ENCODE data around the gene FSHR. TPM values are rescaled to one million over a fixed set of nuclear protein-coding genes. Genes with fewer than 3 reads are reported as not detected.

The FSHR gene
- total RNA-seq, 1 donor from 2014 or later = not detected

DNA sequence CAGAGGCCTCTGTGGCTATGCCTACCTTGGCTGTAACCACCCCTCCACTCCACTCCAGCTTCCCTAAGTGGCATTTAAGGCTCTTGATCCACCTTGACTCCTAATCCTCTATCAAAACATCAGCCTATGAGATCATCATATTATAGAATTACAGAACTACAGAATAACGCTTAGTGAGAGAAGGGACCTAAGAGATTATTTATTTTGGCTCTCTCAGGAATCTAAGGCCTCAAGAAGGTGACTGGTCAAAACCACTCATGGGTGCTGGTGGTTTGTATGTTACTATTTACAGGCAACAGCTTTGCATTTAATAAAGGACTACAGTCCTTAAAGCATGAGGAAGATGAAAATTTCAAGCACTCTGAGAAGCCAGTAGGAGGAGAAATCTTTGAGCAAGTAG lies 118.8 kb downstream of the FSHR start:
- H3K9me3 Mint-ChIP-seq (ENCODE audit: unreplicated experiment) = no peaks in the 10 kb centered on the region
- DNase-seq (ENCODE audit: extremely low spot score, unreplicated experiment) = no peak
- H3K4me1 Mint-ChIP-seq (ENCODE audit: unreplicated experiment) = no peaks in the 10 kb centered on the region
- no peak overlapping the region for H3K27ac Mint-ChIP-seq (ENCODE audit: unreplicated experiment)
- no peak overlapping the region for H3K4me3 Mint-ChIP-seq (ENCODE audit: unreplicated experiment)
- no peaks in the 10 kb centered on the region for H3K36me3 Mint-ChIP-seq (ENCODE audit: unreplicated experiment)
- no peaks in the 10 kb centered on the region for H3K27me3 Mint-ChIP-seq (ENCODE audit: unreplicated experiment)
- TF ChIP-seq CTCF (IDR thresholded peaks at IDR 0.05) = no peak

DNA sequence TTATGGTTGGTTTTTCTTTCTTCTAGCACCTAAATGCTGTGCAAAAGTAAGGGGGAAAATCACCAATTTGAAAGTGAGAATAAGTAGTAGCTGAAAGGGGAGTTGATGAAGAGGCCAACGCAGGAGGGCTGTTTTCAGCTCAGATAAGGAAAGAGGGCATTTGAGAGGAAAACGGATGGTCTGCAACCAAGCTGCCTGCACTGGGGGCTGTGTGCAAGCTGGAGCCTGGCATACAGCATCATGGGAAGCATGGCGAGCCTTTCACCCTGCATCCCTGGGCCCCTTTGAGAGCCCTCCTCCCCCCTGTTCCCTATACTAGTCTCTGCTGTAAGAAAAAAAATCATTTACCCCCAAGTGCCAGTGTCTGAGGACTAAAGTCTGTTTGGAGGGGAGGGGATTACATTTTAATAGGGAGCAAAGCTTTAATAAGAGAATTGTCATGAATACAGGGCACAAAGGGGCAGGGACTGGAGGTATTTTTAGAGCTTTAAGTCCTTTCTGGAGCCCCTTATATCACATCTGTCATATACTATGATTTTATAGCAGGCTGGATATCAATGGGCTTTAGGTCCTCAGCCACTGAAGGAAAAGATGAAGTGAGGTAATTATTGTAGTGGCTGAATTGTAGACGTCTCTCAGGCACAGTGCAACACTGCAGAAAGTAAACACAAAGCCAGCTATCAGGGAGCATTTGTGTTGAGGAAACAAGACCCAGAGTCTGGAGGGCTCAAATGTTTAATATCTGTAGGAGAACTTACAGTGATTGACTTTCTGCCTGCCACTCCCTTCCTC lies 120.7 kb downstream of the FSHR start:
- Mint-ChIP-seq H3K9me3 (ENCODE audit: unreplicated experiment) (no peaks in the 10 kb centered on the region), H3K4me3 (ENCODE audit: unreplicated experiment) (no peak overlapping the region), H3K36me3 (ENCODE audit: unreplicated experiment) (no peaks in the 10 kb centered on the region), H3K4me1 (ENCODE audit: unreplicated experiment) (no peaks in the 10 kb centered on the region), H3K27me3 (ENCODE audit: unreplicated experiment) (no peaks in the 10 kb centered on the region), H3K27ac (ENCODE audit: unreplicated experiment) (no peak overlapping the region)
- no peak for DNase-seq (ENCODE audit: extremely low spot score, unreplicated experiment)
- no peak for TF ChIP-seq CTCF (IDR thresholded peaks at IDR 0.05)

- no peaks in the 10 kb centered on the region for H3K36me3 Mint-ChIP-seq (ENCODE audit: unreplicated experiment)
- H3K4me1 Mint-ChIP-seq (ENCODE audit: unreplicated experiment) = no peaks in the 10 kb centered on the region
- no peak overlapping the region for H3K27ac Mint-ChIP-seq (ENCODE audit: unreplicated experiment)
- H3K27me3 Mint-ChIP-seq (ENCODE audit: unreplicated experiment) = no peaks in the 10 kb centered on the region
- no peak for TF ChIP-seq CTCF (IDR thresholded peaks at IDR 0.05)
- no peaks in the 10 kb centered on the region for H3K9me3 Mint-ChIP-seq (ENCODE audit: unreplicated experiment)
- no peak for DNase-seq (ENCODE audit: extremely low spot score, unreplicated experiment)
- H3K4me3 Mint-ChIP-seq (ENCODE audit: unreplicated experiment) = no peak overlapping the region
These were observed 121.4 kb downstream of the FSHR start for GRCh38 chr2:49032936-49033335.

- Mint-ChIP-seq H3K36me3 (ENCODE audit: unreplicated experiment) (no peaks in the 10 kb centered on the region), H3K27ac (ENCODE audit: unreplicated experiment) (no peak overlapping the region), H3K27me3 (ENCODE audit: unreplicated experiment) (no peaks in the 10 kb centered on the region), H3K4me1 (ENCODE audit: unreplicated experiment) (no peaks in the 10 kb centered on the region), H3K9me3 (ENCODE audit: unreplicated experiment) (no peaks in the 10 kb centered on the region), H3K4me3 (ENCODE audit: unreplicated experiment) (no peak overlapping the region)
- no peak for TF ChIP-seq CTCF (IDR thresholded peaks at IDR 0.05)
- DNase-seq (ENCODE audit: extremely low spot score, unreplicated experiment) = no peak
These were observed 122.2 kb downstream of the FSHR start for GRCh38 chr2:49032126-49032525.

DNA sequence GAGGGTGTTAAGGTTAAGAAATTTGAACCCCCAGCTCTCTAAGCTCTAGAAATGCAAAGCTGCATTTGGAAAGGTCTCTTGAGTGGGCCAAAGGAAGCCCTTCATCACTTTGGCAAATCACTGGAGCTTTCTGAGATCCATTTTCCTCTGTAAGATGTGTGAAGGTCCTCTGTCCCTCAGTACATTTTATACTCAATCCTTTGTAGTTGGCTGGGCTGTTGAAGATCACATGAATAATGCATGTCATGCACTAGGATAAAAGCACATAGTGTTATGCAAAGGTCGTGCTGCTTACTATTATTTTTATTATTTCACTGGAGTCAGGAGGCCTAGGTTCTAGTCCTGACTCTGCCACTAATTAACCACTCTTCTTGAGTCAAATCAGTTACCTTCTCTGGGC lies 124.9 kb downstream of the FSHR start:
- no peak overlapping the region for H3K4me3 Mint-ChIP-seq (ENCODE audit: unreplicated experiment)
- no peaks in the 10 kb centered on the region for H3K4me1 Mint-ChIP-seq (ENCODE audit: unreplicated experiment)
- no peaks in the 10 kb centered on the region for H3K36me3 Mint-ChIP-seq (ENCODE audit: unreplicated experiment)
- H3K9me3 Mint-ChIP-seq (ENCODE audit: unreplicated experiment) = no peaks in the 10 kb centered on the region
- no peak overlapping the region for H3K27ac Mint-ChIP-seq (ENCODE audit: unreplicated experiment)
- DNase-seq (ENCODE audit: extremely low spot score, unreplicated experiment) = no peak
- no peaks in the 10 kb centered on the region for H3K27me3 Mint-ChIP-seq (ENCODE audit: unreplicated experiment)
- no peak for TF ChIP-seq CTCF (IDR thresholded peaks at IDR 0.05)

Data from osteocyte (in vitro differentiated cells).